Measurements from ENCODE around the gene NBAS.
"Not testable (repeated sequence)": the region's sequence is repeated elsewhere in the genome, so short reads cannot be mapped to it uniquely, and the experiment has no call there.

The NBAS gene

DNA sequence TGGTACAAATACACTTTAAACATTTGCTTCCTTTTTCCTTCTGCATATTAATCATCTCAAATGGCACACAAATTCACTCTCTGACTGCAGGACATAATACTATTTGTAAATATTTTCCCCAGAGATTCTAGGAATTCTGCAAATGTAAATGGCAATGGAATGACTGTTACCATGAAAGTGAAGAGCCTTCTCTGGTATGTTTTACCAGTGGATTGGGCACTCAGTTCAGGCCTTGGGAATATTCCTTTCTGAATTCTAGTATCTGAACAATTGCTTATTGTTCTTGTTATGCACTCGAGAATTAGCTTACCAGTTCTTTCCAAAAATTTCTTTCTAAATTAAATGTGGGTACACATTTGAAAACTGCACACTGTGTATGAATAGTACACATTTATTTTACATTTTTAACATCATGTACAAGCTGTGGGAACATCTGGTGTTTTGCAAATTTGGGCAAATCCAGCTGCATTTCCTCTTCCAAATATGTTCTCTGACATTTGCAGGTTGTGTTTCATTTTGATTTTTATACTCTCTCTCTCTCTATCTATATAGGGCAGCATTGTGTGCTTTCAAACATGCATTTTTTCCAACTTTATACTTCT, 289.1 kb downstream of the NBAS start:
- DNase-seq (ENCODE audit: low spot score), result no peak
- no peak for FAIRE-seq

DNA sequence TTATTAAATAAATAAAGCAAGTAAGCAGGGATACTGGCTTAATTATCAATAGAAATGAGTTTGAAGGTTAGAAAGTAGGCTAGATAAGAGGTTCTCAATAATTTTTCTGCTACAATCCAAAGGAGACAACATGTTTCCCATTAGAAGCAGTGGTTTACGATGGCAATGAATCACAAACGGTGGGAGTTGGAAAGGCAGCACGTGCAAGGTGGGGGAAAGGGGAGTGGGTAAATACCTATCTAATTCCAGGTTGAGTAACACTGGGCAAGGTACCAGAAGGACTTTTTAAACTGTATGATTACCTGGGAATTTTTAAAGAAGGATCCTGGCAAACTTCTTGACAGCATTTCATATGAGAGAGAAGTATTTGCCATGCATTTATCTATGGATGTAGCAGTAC, 289.9 kb downstream of the NBAS start:
- FAIRE-seq (no peak), DNase-seq (ENCODE audit: low spot score) (no peak)

DNA sequence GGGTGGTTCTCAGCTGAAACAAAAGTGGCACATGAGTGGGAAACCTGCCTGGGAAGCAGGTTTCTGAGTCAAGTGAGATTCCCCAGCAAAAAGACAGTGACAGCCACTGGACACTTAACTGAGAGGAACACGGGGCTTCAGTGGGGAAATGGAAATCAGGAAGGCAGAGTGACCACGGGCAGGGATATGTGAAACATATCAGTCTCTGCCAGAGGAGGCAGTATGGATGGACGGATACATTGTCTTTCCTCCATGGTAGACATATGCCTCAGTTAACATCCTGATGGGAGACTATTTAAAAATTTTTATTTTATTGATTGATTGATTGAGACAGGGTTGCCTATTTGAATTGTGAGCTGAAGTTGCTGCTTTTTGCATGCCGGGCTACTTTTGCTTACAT, 292.1 kb downstream of the NBAS start:
- FAIRE-seq (no peak), DNase-seq (ENCODE audit: low spot score) (no peak)

DNA sequence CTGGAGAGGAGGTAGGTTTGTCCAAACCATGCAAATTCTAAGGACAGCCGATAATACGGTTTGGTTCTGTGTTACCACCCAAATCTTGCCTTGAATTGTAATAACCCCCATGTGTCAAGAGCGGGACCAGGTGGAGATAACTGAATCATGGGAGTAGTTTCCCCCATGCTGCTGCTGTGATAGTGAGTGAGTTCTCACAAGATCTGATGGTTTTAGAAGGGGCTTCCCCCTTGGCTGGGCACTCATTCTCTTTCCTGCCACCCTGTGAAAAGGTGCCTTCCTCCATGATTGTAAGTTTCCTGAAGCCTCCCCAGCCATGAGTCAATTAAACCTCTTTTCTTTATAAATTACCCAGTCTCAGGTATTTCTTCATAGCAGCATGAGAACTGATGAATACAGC, 295.2 kb downstream of the NBAS start:
- FAIRE-seq, result no peak
- no peak for DNase-seq (ENCODE audit: low spot score)

DNA sequence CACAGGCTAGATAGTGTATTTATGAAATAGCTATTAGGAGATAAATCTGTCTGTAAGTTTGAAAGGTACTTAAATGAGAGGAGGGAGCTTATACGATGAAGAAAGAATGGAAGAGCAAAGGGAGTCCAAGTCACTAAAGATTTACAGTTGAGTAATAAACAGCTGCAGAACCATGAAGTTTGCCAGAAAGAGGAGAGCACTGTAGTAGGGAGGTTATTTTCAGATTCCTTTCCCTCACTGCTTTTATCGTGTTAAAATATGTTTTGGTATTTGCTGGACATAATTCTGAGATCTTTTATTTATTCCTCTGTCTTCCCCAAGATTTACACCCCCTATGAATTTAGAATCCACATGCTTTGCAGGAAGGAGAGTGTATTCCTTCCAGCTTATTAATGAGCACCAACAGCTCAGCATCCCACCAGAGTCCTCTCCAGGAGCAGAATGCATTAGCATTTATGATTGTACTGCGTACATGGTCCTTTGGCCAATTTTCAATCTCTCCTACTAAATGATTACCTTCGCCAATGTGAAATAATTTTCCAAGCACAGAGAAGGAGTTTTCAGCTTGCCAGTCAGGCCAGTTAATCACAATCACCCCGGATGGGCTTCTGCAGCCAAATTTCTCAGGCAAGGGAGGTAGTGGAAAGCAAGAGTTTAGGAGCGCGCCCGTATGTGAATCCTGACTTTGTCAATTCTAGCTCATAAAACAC, 297.0 kb downstream of the NBAS start:
- FAIRE-seq (no peak), DNase-seq (ENCODE audit: low spot score) (no peak)

DNA sequence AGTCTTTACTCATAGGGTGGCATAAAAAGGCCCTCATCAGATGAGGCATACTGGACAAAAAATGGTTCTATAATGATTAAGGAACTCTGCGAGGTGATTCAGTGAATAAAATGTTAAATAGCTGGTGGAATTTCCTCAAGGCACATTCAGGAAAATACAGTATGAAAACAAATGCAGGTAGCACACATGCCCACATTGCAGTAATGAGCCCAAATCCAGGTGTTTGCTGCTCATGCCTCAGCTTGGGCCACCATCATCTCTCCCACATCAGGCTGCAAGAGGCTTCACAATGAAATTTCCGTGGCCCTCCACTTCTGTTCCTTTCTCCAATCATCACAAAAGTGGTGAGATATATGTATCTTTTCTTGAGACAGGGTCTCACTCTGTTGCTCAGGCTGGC, 298.3 kb downstream of the NBAS start:
- DNase-seq (ENCODE audit: low spot score), result no peak
- no peak for FAIRE-seq

DNA sequence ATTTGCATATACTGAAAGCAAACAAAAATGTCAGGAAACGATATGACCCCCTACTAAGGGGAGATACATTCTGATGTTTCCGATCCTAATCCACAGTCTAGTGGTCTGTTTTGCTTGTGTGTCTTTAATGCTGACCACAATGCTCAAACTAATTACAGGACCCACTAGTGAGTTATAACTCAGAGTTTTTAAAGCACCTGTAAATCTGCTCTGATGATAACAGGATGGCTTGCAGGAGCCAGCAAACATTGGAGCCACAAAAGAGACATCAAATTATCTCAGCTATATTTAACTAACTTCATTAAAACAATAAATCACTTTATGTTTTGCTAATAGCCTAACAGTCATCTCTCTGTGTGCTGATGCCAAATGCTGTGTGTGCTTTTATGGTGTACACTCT, 300.3 kb downstream of the NBAS start:
- DNase-seq (ENCODE audit: low spot score) (no peak), FAIRE-seq (no peak)

DNA sequence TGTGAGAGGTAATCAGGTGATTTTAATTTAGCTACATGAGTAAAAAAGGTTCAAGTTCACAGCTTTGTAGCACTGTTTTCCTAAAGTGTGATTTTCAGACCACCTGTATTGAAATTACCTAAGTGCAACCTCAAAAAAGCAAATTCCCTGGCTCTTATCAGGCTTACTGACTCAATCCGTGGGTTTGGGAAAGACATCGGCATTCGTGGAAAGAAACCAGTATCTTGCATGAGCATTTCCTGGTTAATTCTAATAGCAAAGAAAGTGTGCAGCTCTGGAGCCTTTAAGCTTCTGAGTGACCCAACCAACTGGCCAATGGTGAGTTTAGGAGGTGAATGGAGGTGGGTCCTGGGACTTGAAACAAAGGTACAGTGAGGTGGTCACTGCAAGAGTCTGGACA, 300.9 kb downstream of the NBAS start:
- no peak for DNase-seq (ENCODE audit: low spot score)
- no peak for FAIRE-seq

DNA sequence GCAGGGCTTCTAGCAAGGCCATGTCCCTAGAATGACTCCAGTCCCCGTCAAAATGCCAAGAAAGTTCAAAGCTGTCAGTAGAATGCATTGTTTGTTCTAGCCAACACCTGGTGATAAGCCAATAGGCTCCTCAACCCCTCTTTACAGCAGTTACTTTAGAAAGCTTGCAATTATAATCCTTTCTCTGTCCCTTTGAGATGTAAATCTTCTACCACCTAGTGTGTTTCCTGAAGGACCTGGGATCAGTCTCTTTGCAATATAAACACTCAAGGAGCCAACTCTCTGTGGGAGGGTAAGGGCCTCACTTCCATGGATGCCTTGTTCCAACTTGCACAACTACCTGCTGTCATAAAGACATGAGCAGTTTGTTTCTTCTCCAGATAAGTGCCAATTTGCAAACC, 301.8 kb downstream of the NBAS start:
- FAIRE-seq, result no peak
- DNase-seq (ENCODE audit: low spot score), result no peak

DNA sequence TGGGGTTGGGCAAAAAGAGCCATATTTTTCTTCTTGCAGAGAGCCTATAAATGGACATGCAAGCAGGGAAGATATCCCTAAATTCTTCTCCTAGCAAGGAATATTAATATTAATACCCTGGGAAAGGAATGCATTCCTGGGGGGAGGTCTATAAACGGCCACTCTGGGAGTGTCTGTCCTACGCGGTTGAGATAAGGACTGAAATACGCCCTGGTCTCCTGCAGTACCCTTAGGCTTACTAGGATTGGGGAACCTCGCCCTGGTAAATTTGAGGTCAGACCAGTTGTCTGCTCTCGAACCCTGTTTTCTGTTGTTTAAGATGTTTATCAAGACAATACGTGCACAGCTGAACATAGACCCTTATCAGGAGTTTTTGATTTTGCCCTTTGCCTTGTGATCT, 302.7 kb downstream of the NBAS start:
- DNase-seq (ENCODE audit: low spot score); FAIRE-seq: not testable (repeated sequence)

DNA sequence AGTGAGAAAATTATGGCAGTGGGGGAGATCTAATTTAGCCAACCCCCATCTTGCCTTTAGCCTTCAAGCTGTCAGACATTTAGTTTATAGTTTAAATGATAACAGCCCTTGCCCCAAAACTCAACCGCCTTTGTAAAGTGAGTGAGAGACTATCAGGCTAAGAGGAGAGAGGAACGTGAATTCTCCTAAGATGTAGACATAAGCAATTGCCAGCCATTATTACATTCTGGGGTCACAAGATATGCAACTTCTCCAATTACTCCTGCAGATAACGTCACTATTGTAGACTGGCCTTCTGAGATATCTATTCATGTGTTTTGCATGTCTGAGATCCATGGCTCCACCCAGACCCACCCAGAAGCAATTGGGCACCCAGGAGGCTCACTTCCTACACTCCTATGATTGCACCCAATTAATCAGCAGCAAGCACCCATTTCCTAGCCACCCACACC, 307.3 kb downstream of the NBAS start:
- FAIRE-seq, result no peak
- DNase-seq (ENCODE audit: low spot score), result no peak

DNA sequence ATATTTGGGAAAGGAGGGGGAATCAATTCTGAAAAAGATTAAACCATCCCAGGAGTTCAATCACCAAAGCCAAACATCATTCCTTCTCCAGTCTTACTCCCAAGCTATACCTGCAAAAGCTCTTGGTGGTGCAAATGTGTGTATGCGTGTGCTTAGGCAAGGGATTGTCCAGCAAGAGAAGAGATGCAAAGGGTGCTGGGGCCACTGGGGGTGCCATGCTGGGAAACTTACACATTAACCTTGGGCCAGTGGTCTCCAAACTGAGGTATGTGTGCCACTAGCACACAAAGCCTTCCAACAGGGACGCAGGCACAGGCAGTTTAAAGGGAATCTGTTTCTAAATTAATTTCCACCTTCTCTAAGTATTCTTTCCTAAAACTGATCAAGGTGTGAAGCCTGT, 307.9 kb downstream of the NBAS start:
- FAIRE-seq, result no peak
- DNase-seq (ENCODE audit: low spot score), result no peak

DNA sequence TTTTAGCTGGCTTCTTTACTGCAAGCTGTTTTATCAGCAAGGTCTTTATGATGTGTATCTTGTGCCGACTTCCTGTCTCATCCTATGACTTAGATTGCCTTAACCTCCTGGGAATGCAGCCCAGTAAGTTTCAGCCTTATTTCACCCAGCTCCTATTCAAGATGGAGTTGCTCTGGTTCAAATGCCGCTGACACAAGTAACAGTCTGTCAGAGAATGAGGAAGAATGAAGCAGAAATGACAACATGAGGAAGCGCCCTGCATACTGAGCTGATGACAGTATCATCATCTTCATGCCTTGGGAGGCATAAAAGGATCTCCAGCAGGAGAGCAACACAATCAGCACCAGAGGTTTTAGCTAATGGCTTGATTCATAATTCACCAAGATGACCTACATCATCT, 309.4 kb downstream of the NBAS start:
- DNase-seq (ENCODE audit: low spot score), result no peak
- FAIRE-seq, result no peak

DNA sequence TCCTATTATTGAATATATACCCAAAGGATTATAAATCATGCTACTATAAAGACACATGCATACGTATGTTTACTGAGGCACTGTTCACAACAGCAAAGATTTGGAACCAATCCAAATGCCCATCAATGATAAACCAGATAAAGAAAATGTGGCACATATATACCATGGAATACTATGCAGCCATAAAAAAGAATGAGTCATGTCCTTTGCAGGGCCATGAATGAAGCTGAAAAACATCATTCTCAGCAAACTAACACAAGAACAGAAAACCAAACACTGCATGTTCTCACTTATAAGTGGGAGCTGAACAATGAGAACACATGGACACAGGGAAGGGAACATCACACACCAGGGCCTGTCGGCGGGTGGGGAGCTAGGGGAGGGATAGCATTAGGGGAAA, 310.2 kb downstream of the NBAS start:
- FAIRE-seq; DNase-seq (ENCODE audit: low spot score): not testable (repeated sequence)

DNA sequence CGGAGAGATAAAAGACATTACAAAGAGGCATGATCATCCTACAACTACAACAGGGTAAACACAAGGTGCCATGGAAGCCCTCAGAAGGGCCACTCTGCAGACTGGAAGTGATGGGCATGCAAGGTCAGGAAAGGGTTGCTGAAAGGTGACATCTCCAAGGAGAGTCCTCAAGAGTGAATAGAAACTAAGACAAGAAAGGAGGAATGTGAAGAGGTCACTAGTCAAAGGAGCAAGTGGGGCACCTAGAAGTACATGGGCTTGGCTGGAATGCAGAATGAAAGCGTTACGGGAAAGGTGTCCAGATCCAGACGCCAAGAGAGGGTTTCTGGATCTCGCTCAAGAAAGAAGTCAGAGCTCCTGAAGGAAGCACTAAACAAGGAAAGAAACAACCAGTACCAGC, 314.3 kb downstream of the NBAS start:
- DNase-seq (ENCODE audit: low spot score) (no peak), FAIRE-seq (no peak)

DNA sequence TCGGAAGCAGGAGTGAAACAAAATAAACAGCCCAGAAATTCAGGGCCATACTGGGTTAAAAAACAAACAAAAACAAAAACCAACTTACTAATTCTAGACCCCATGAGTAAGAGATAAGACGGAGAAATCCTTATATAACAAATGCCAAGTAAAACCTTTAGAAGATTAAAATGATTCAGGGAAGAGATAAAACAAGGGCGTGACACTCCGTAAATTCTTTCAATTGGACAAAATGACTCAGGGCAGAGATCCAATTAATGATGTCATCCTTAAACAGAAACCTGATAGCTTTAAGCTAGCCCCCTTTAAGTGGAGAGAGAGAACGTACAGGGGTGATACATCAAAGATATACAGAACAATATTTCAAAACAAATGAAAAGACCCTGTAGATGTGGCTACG, 317.4 kb downstream of the NBAS start:
- FAIRE-seq (no peak), DNase-seq (ENCODE audit: low spot score) (no peak)

DNA sequence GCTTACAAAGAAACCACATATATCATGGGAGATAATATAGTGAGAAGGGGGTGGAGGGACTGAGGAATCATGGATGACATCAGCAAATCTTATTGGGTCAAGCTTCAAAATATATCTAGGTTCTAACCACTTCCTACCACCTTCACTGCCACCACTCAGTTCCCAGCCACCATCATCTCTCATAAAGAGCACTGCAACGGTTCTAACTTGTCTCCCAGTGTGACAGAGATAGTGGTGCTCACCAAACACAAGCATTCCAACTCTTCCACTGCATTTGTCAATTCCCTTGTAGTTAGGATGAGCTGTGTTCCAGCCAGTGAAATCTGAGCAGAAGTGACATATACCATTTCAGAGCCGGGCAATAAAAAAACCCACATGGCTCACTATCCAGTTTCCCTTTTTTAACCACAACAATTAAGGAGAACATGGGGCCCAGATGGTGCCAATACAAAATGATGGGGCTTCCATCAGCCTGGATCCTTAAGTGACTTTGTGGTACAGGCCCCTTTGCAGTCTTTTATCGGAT, 318.1 kb downstream of the NBAS start:
- no peak for DNase-seq (ENCODE audit: low spot score)
- FAIRE-seq, result no peak

DNA sequence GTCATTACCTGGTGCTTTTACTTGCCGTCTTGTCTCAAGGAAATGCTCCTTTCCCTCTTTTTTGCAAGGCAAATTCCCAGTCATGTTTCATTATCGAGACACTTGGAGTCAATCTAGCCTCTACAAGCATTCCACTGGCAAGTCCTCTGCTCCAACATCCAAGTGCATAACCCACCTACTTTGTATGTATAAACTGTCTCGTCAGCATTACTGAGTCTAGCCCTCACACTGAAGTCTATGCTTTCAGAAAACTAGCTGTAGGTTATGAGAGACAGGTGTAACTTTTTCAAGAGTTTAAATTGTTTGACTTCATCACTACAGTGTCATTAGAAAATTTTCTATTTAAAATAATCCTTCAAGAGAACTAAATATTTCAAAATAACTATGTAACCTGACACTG, 319.2 kb downstream of the NBAS start:
- FAIRE-seq, result no peak
- no peak for DNase-seq (ENCODE audit: low spot score)

DNA sequence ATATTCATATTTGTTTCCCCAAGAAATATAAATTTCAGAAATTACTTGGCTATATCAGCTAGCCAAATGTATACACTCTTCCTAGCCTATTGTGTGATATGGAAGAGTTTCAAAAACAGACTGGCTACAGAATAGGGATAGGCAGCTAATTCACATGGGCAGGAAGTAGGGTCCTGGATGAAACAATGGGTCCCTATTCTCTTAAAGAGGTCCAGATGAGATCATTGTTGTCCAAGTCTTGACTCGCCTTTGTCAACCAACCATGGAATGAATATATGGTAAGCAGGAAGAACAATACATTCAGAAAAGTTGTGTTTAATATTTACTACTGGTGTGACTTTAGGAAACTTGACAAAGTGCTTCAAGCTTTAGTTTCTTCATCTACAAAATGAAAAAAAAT, 319.9 kb downstream of the NBAS start:
- FAIRE-seq (no peak), DNase-seq (ENCODE audit: low spot score) (no peak)

DNA sequence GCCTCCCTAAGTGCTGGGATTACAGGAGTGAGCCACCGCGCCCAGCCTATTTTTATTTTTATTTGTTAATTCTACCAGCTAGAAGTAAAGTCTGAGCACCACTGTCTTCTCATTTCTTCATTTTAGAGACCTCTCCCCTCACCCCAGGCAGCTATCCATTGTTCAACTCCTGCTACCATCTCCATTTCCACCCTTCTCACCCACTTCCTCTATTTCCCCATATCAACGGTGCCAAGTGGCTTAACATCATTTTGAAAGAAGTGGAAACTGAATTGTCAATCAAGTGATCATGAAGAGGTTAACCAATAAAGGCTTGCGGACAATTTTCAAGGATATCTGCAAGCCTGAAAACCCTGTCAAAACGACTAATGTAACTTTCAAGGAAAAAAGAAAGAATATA, 323.1 kb downstream of the NBAS start:
- no peak for DNase-seq (ENCODE audit: low spot score)
- FAIRE-seq, result no peak

DNA sequence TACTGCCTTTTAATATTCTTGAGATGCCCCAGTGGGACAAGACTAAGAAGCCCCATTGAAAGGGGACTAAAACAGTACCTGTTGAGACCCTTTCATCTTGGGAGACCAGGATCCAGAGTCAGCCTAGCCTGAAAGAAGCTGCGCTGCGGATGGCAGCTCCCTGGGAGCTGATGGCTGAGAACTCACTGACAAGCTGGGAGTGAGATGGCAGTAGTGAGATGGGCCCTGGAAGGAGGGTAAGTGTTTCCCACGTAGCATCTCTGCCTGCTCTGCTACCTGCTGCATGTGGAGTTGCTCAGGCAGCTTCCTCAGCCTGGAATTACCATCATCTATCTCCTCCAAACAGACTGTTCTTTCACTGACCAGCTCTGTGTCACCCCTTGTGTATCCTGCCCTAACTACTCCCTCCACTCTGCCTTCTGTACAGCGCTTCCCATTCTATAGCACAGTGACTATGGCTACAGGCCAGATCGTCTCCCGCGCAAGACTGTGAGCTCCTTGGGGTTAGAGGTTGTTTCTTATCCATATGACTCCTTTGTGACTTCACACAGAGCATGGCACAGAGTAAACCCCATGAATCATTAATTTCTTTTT, 330.4 kb downstream of the NBAS start:
- DNase-seq (ENCODE audit: low spot score), result no peak
- FAIRE-seq, result no peak

DNA sequence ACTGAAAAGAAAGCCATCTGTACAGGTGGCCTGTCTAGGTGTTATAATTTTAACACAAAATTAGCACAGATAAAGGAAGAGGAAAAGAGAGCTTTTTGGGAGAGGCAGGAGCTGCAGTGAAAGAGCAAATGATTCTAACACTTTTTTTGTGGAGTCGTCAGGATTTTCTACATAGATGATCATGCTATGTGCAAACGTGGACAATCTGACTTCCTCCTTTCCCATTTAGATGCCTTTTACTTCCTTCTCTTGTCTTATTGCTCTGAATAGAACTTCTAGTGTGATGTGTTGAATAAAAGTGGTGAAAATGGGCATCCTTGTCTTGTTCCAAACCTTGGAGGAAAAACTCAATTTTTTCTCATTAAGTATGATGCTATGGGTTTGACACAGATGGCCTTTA, 334.5 kb downstream of the NBAS start:
- DNase-seq (ENCODE audit: low spot score) (no peak), FAIRE-seq (no peak)

DNA sequence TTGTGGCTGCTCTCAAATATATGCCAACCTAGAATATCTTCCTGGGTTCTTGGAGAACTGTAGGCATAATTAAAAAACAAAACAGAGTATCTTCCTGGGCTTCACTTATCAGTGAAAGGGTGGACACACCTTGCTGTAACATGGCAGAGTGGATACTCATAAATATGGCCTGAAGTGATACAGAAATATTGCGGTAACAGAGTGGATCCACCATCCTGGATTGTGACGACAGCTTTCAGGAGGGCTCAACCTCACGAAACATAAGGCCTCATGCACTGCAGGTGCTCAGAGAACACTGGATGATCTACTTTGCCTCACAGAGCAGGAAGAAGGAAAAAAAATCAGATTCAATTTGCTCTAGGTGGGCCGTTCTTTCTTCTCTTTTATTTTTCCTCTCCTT, 336.0 kb downstream of the NBAS start:
- no peak for FAIRE-seq
- no peak for DNase-seq (ENCODE audit: low spot score)
